Sciatic nerve (tissue), 2 donors: ENCODE data around the gene GPR4. TPM values are rescaled to one million over a fixed set of nuclear protein-coding genes. Genes with fewer than 3 reads are reported as not detected.
A peak's percentile ranks its signal among the peaks of the same experiment; 100 is the strongest.

Source experiments
- ATAC-seq: fragments of 200-7000 bp; cut with Tn5 transposase; one replicate; pipeline ENCODE4 v1.9.1; 2020; ENCODE audit warnings: mild to moderate bottlenecking, moderate library complexity
- DNase-seq: peaks from one replicate; pipeline ENCODE4 v3.0.0-alpha.2; 2020; ENCODE audit warnings: low spot score
- intact Hi-C: fragments of 100-400 bp; cut with DNase I; formaldehyde crosslinking; loops from one replicate; pipeline ENCODE4 v1.14.2; 2022
- microRNA-seq: library from miRNA; unstranded; fragments of <30 nt; microRNA quantifications from one replicate; pipeline ENCODE4 v1.2.0, GENCODE V29; 2020
- total RNA-seq: library from RNA; stranded (reverse); fragmentation: NEBNext Ultra II Directional; extraction: Animal tissue kit (Norgen Biotek cat#: 25700); gene quantifications from one replicate; pipeline ENCODE4 v1.2.1, GENCODE V29; 2021
- donor health status: DM: no; HTN: no; CAD: no.
- donor health status: DM: no; HTN: no; CAD: no.

GPR4 gene
- total RNA-seq, 1 donor from 2014 or later = 29.7 TPM

GRCh38 chr19:45567609-45568008, 34.4 kb downstream of the GPR4 start:
- ATAC-seq = no peak
- no peak for DNase-seq
- intact Hi-C loops = no loop called here

- intact Hi-C loops = no loop called here
- no peak for DNase-seq
- ATAC-seq = no peak
These were observed 37.8 kb downstream of the GPR4 start for GRCh38 chr19:45564131-45564780.

- ATAC-seq (no peak), DNase-seq (no peak)
- intact Hi-C loops = no loop called here
These were observed 41.3 kb downstream of the GPR4 start for GRCh38 chr19:45560686-45561085.

GRCh38 chr19:45560038-45560437, 42.0 kb downstream of the GPR4 start:
- ATAC-seq = no peak
- intact Hi-C loops = no loop called here
- DNase-seq = no peak

GRCh38 chr19:45558399-45558878, 43.6 kb downstream of the GPR4 start:
- ATAC-seq (peak; percentile 65), DNase-seq (no peak)
- intact Hi-C loops = no loop called here

- intact Hi-C loops = no loop called here
- DNase-seq = no peak
- ATAC-seq = no peak
These were observed 45.2 kb downstream of the GPR4 start for GRCh38 chr19:45556835-45557234.

GRCh38 chr19:45554481-45554880, 47.5 kb downstream of the GPR4 start:
- ATAC-seq (no peak), DNase-seq (no peak)
- intact Hi-C loops = no loop called here

- intact Hi-C loops = no loop called here
- ATAC-seq (no peak), DNase-seq (no peak)
These were observed 48.5 kb downstream of the GPR4 start for GRCh38 chr19:45553464-45553863.

- DNase-seq = no peak
- intact Hi-C loops = no loop called here
- ATAC-seq = peak; percentile 41
These were observed 53.9 kb downstream of the GPR4 start for GRCh38 chr19:45547965-45548609.

- ATAC-seq = no peak
- no peak for DNase-seq
- intact Hi-C loops = no loop called here
These were observed 54.7 kb downstream of the GPR4 start for GRCh38 chr19:45547211-45547770.

- DNase-seq = no peak
- ATAC-seq = no peak
- intact Hi-C loops = no loop called here
These were observed 59.8 kb downstream of the GPR4 start for GRCh38 chr19:45542234-45542668.

Small RNA genes within 50 kb of the gene (microRNA-seq; reads per million reads assigned to microRNA genes)
- gene MIR330 = 72.0 reads per million, percentile 53 among the genes with 10 or more reads in this experiment

Other genes with a start within 250 kb of the GPR4 start
- 17.7 TPM for gene ERCC2, start 231.6 kb downstream of the GPR4 start, total RNA-seq
- gene PPP1R13L, start 197.1 kb downstream of the GPR4 start, total RNA-seq = 20.7 TPM
- gene POLR1G, start 195.6 kb downstream of the GPR4 start, total RNA-seq = 2.3 TPM
- 58.6 TPM for gene ERCC1, start 178.3 kb downstream of the GPR4 start, total RNA-seq
- gene FOSB, start 134.2 kb downstream of the GPR4 start, total RNA-seq = 3.7 TPM
- 4.0 TPM for gene RTN2, start 105.2 kb downstream of the GPR4 start, total RNA-seq
- gene PPM1N, start 103.8 kb downstream of the GPR4 start, total RNA-seq = 1.8 TPM
- gene VASP, start 94.7 kb downstream of the GPR4 start, total RNA-seq = 72.1 TPM
- 10.7 TPM for gene OPA3, start 17.4 kb downstream of the GPR4 start, total RNA-seq
- gene EML2, start 37.2 kb upstream of the GPR4 start, total RNA-seq = 43.3 TPM
- 5.0 TPM for gene GIPR, start 66.0 kb upstream of the GPR4 start, total RNA-seq
- gene SNRPD2, start 89.7 kb upstream of the GPR4 start, total RNA-seq = 209 TPM
- gene QPCTL, start 90.5 kb upstream of the GPR4 start, total RNA-seq = 10.9 TPM
- gene FBXO46, start 128.7 kb upstream of the GPR4 start, total RNA-seq = 23.6 TPM
- not detected for gene MEIOSIN, start 131.2 kb upstream of the GPR4 start, total RNA-seq
- gene SIX5, start 167.0 kb upstream of the GPR4 start, total RNA-seq = 26.3 TPM
- gene DMPK, start 180.3 kb upstream of the GPR4 start, total RNA-seq = 77.9 TPM
- 57.4 TPM for gene DMWD, start 190.6 kb upstream of the GPR4 start, total RNA-seq
- gene RSPH6A, start 213.1 kb upstream of the GPR4 start, total RNA-seq = 0.18 TPM